GM10847 (cell line): ENCODE data around the gene SCNN1B.

Experiments
- POLR2A ChIP-seq: IDR thresholded peaks from 2 replicates; pipeline ENCODE4 v1.6.1; 2011; ENCODE audit not compliant: insufficient read length; ENCODE audit errors: extremely low read depth

Gene SCNN1B

GRCh38 chr16:23354246-23354645 lies 52.1 kb downstream of the SCNN1B start:
- TF ChIP-seq POLR2A: no peak

- no peak for TF ChIP-seq POLR2A
Observed at GRCh38 chr16:23355106-23355670, 53.1 kb downstream of the SCNN1B start.

GRCh38 chr16:23356941-23357340 lies 54.8 kb downstream of the SCNN1B start:
- TF ChIP-seq POLR2A: no peak

GRCh38 chr16:23357761-23358290 lies 55.7 kb downstream of the SCNN1B start:
- TF ChIP-seq POLR2A: no peak

- no peak for TF ChIP-seq POLR2A
Observed at GRCh38 chr16:23359092-23359760, 57.1 kb downstream of the SCNN1B start.

- TF ChIP-seq POLR2A: no peak
Observed at GRCh38 chr16:23362460-23363317, 60.6 kb downstream of the SCNN1B start.

GRCh38 chr16:23365602-23366240 lies 63.6 kb downstream of the SCNN1B start:
- TF ChIP-seq POLR2A: no peak

GRCh38 chr16:23367564-23367963 lies 65.5 kb downstream of the SCNN1B start:
- TF ChIP-seq POLR2A: no peak

GRCh38 chr16:23367988-23368387 lies 65.9 kb downstream of the SCNN1B start:
- TF ChIP-seq POLR2A: no peak

- TF ChIP-seq POLR2A: no peak
Observed at GRCh38 chr16:23368469-23368868, 66.4 kb downstream of the SCNN1B start.

- TF ChIP-seq POLR2A: no peak
Observed at GRCh38 chr16:23369416-23369815, 67.3 kb downstream of the SCNN1B start.

GRCh38 chr16:23371368-23371767 lies 69.3 kb downstream of the SCNN1B start:
- TF ChIP-seq POLR2A: no peak

GRCh38 chr16:23373436-23374219 lies 71.5 kb downstream of the SCNN1B start:
- TF ChIP-seq POLR2A: no peak

- no peak for TF ChIP-seq POLR2A
Observed at GRCh38 chr16:23374721-23375510, 72.8 kb downstream of the SCNN1B start.
